ENCODE results near the gene ITPK1. TPM values are rescaled to one million over a fixed set of nuclear protein-coding genes. Genes with fewer than 3 reads are reported as not detected.

The ITPK1 gene
- total and polyA plus RNA-seq, 2 experiments from 2014 or later = 35.9 to 101 TPM

- H3K4me2 ChIP-seq = no peak overlapping the region
- H3K4me3 ChIP-seq = no peak overlapping the region
- H4K20me1 ChIP-seq (replicated peaks; ENCODE audit: insufficient read depth) = peaks cover 23% of the 10 kb centered on the region
- no peaks in the 10 kb centered on the region for H3K9me2 ChIP-seq (ENCODE audit: insufficient read depth)
- H3F3A ChIP-seq (replicated peaks; ENCODE audit: low read depth) = peaks cover 11% of the 10 kb centered on the region; the same call in 1 of the 2 replicates
- TF ChIP-seq, protein P1, sequence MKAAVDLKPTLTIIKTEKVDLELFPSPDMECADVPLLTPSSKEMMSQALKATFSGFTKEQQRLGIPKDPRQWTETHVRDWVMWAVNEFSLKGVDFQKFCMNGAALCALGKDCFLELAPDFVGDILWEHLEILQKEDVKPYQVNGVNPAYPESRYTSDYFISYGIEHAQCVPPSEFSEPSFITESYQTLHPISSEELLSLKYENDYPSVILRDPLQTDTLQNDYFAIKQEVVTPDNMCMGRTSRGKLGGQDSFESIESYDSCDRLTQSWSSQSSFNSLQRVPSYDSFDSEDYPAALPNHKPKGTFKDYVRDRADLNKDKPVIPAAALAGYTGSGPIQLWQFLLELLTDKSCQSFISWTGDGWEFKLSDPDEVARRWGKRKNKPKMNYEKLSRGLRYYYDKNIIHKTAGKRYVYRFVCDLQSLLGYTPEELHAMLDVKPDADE (IDR thresholded peaks at IDR 0.05) = no peak
- TF ChIP-seq, protein P2, sequence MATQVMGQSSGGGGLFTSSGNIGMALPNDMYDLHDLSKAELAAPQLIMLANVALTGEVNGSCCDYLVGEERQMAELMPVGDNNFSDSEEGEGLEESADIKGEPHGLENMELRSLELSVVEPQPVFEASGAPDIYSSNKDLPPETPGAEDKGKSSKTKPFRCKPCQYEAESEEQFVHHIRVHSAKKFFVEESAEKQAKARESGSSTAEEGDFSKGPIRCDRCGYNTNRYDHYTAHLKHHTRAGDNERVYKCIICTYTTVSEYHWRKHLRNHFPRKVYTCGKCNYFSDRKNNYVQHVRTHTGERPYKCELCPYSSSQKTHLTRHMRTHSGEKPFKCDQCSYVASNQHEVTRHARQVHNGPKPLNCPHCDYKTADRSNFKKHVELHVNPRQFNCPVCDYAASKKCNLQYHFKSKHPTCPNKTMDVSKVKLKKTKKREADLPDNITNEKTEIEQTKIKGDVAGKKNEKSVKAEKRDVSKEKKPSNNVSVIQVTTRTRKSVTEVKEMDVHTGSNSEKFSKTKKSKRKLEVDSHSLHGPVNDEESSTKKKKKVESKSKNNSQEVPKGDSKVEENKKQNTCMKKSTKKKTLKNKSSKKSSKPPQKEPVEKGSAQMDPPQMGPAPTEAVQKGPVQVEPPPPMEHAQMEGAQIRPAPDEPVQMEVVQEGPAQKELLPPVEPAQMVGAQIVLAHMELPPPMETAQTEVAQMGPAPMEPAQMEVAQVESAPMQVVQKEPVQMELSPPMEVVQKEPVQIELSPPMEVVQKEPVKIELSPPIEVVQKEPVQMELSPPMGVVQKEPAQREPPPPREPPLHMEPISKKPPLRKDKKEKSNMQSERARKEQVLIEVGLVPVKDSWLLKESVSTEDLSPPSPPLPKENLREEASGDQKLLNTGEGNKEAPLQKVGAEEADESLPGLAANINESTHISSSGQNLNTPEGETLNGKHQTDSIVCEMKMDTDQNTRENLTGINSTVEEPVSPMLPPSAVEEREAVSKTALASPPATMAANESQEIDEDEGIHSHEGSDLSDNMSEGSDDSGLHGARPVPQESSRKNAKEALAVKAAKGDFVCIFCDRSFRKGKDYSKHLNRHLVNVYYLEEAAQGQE (IDR thresholded peaks at IDR 0.05; ENCODE audit: unreplicated experiment) = no peak
- no peak for TF ChIP-seq EZH2 (IDR thresholded peaks at IDR 0.05; ENCODE audit: low read depth, unreplicated experiment)
- TF ChIP-seq NANOG (IDR thresholded peaks at IDR 0.05; ENCODE audit: borderline replicate concordance) = no peak
- no peak for TF ChIP-seq JUNB (IDR thresholded peaks at IDR 0.05; ENCODE audit: unreplicated experiment)
- no peak for TF ChIP-seq CREB1 (CRISPR knock-in tag; IDR thresholded peaks at IDR 0.05; ENCODE audit: low read depth)
- no peak for TF ChIP-seq ZNF114 (CRISPR knock-in tag; IDR thresholded peaks at IDR 0.05)
- TF ChIP-seq ZNF331 (CRISPR knock-in tag; IDR thresholded peaks at IDR 0.05; ENCODE audit: low read depth) = no peak
- TF ChIP-seq CTCF (conservative IDR thresholded peaks at IDR 0.05; ENCODE audit: low read depth in 2 of 2) = no peak
- TF ChIP-seq, protein P3, sequence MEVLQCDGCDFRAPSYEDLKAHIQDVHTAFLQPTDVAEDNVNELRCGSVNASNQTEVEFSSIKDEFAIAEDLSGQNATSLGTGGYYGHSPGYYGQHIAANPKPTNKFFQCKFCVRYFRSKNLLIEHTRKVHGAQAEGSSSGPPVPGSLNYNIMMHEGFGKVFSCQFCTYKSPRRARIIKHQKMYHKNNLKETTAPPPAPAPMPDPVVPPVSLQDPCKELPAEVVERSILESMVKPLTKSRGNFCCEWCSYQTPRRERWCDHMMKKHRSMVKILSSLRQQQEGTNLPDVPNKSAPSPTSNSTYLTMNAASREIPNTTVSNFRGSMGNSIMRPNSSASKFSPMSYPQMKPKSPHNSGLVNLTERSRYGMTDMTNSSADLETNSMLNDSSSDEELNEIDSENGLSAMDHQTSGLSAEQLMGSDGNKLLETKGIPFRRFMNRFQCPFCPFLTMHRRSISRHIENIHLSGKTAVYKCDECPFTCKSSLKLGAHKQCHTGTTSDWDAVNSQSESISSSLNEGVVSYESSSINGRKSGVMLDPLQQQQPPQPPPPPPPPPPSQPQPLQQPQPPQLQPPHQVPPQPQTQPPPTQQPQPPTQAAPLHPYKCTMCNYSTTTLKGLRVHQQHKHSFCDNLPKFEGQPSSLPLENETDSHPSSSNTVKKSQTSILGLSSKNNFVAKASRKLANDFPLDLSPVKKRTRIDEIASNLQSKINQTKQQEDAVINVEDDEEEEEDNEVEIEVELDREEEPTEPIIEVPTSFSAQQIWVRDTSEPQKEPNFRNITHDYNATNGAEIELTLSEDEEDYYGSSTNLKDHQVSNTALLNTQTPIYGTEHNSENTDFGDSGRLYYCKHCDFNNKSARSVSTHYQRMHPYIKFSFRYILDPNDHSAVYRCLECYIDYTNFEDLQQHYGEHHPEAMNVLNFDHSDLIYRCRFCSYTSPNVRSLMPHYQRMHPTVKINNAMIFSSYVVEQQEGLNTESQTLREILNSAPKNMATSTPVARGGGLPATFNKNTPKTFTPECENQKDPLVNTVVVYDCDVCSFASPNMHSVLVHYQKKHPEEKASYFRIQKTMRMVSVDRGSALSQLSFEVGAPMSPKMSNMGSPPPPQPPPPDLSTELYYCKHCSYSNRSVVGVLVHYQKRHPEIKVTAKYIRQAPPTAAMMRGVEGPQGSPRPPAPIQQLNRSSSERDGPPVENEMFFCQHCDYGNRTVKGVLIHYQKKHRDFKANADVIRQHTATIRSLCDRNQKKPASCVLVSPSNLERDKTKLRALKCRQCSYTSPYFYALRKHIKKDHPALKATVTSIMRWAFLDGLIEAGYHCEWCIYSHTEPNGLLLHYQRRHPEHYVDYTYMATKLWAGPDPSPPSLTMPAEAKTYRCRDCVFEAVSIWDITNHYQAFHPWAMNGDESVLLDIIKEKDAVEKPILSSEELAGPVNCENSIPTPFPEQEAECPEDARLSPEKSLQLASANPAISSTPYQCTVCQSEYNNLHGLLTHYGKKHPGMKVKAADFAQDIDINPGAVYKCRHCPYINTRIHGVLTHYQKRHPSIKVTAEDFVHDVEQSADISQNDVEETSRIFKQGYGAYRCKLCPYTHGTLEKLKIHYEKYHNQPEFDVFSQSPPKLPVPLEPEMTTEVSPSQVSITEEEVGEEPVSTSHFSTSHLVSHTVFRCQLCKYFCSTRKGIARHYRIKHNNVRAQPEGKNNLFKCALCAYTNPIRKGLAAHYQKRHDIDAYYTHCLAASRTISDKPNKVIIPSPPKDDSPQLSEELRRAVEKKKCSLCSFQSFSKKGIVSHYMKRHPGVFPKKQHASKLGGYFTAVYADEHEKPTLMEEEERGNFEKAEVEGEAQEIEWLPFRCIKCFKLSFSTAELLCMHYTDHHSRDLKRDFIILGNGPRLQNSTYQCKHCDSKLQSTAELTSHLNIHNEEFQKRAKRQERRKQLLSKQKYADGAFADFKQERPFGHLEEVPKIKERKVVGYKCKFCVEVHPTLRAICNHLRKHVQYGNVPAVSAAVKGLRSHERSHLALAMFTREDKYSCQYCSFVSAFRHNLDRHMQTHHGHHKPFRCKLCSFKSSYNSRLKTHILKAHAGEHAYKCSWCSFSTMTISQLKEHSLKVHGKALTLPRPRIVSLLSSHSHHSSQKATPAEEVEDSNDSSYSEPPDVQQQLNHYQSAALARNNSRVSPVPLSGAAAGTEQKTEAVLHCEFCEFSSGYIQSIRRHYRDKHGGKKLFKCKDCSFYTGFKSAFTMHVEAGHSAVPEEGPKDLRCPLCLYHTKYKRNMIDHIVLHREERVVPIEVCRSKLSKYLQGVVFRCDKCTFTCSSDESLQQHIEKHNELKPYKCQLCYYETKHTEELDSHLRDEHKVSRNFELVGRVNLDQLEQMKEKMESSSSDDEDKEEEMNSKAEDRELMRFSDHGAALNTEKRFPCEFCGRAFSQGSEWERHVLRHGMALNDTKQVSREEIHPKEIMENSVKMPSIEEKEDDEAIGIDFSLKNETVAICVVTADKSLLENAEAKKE (CRISPR knock-in tag; IDR thresholded peaks at IDR 0.05) = no peak
- TF ChIP-seq POLR2AphosphoS5 (IDR thresholded peaks at IDR 0.05; ENCODE audit: low read depth) = no peak
- TF ChIP-seq STAT1 (IDR thresholded peaks at IDR 0.05; ENCODE audit: unreplicated experiment) = no peak
- no peak for TF ChIP-seq EZH2phosphoT487 (IDR thresholded peaks at IDR 0.05; ENCODE audit: unreplicated experiment)
- no peaks in the 10 kb centered on the region for H3K9me3 Mint-ChIP-seq
- H3K27ac Mint-ChIP-seq = no peak overlapping the region
- ATAC-seq = no peak
- no peak overlapping the region for H3K27ac ChIP-seq (ENCODE audit: low read depth)
- H3K4me1 ChIP-seq (ENCODE audit: insufficient read depth) = peaks cover 67% of the 10 kb centered on the region
- H3K27me3 Mint-ChIP-seq (ENCODE audit: insufficient read depth, low read depth, poor library complexity) = peaks cover 32% of the 10 kb centered on the region
- H3K4me1 Mint-ChIP-seq = peaks cover 90% of the 10 kb centered on the region
- peaks cover 77% of the 10 kb centered on the region for H3K79me2 ChIP-seq (replicated peaks; ENCODE audit: insufficient read depth)
- H2AFZ ChIP-seq = no peak overlapping the region
- H3K4me3 Mint-ChIP-seq = no peak overlapping the region
- DNase-seq (ENCODE audit: low spot score) = no peak
- H3K27me3 ChIP-seq (ENCODE audit: insufficient read depth) = no peaks in the 10 kb centered on the region
- H3K36me3 ChIP-seq (ENCODE audit: insufficient read depth) = peaks cover 3% of the 10 kb centered on the region; the same call in 1 of the 2 replicates
- H3K36me3 Mint-ChIP-seq (ENCODE audit: low read depth) = peaks cover 23% of the 10 kb centered on the region; the same call in 2 of the 3 replicates
Measured at GRCh38 chr14:93047661-93048060, 68.1 kb downstream of the ITPK1 start.

All from GM23338 (cell line).